PC-9 (cell line): ENCODE measurements around the gene PFDN4. TPM values are rescaled to one million over a fixed set of nuclear protein-coding genes. Genes with fewer than 3 reads are reported as not detected.
A peak's percentile ranks its signal among the peaks of the same experiment; 100 is the strongest.

ENCODE experiments used
- BruUV-seq: library from RNA; stranded (reverse); fragments of 400-500 nt; replicated peaks from 2 replicates; lab custom pipeline; 2021; lab: Mats Ljungman, UMichigan
- CTCF ChIA-PET: fragments of 300-600 bp; sonication (Branson Sonifier 250); formaldehyde crosslinking; loops from one replicate; lab custom pipeline; 2022; ENCODE audit warnings: antibody characterized with exemption; lab: Charles Lee
- POLR2A ChIA-PET: fragments of 300-600 bp; sonication (Branson Sonifier 250); formaldehyde crosslinking; loops from one replicate; lab custom pipeline; 2022; ENCODE audit warnings: antibody characterized with exemption; ENCODE audit not compliant: unreplicated experiment; lab: Charles Lee
- DNase-seq, 2 experiments: peaks; one replicate each; pipeline versions ENCODE4 v3.0.0 to v3.0.0-alpha.2; 2015 to 2022; ENCODE audit warnings: mixed read lengths in 1 of 2
- H2AFZ ChIP-seq: fragments of 200-600 bp; sonication (generic); 2 replicates; pipeline ENCODE4 v1.8.1; 2017; ENCODE audit warnings: antibody characterized with exemption
- H3F3A ChIP-seq: fragments of 200-600 bp; sonication (generic); 2 replicates; pipeline ENCODE4 v1.8.1; 2017; ENCODE audit warnings: antibody characterized with exemption, mild to moderate bottlenecking, low read depth; ENCODE audit not compliant: insufficient read depth
- H3K27ac ChIP-seq: fragments of 200-600 bp; sonication (generic); 2 replicates; pipeline ENCODE4 v1.6.1; 2016; ENCODE audit warnings: mixed run types
- H3K27me3 ChIP-seq: fragments of 200-600 bp; sonication (generic); 2 replicates; pipeline ENCODE4 v1.6.1; 2016; ENCODE audit warnings: low read depth, mixed run types; ENCODE audit not compliant: insufficient read depth
- H3K36me3 ChIP-seq: fragments of 200-600 bp; sonication (generic); 2 replicates; pipeline ENCODE4 v1.6.1; 2016; ENCODE audit warnings: low read depth, mixed run types
- H3K4me1 ChIP-seq: fragments of 200-600 bp; sonication (generic); replicated peaks from 2 replicates; pipeline ENCODE4 v1.6.1; 2016; ENCODE audit warnings: mixed run types; ENCODE audit not compliant: insufficient read depth
- H3K4me2 ChIP-seq: fragments of 200-600 bp; sonication (generic); 2 replicates; pipeline ENCODE4 v1.6.1; 2017; ENCODE audit warnings: mixed run types
- H3K4me3 ChIP-seq: fragments of 200-600 bp; sonication (generic); 2 replicates; pipeline ENCODE4 v1.6.1; 2016; ENCODE audit warnings: mixed run types
- H3K79me2 ChIP-seq: fragments of 200-600 bp; sonication (generic); 2 replicates; pipeline ENCODE4 v1.6.1; 2017; ENCODE audit warnings: low read depth, mixed run types
- H3K9me2 ChIP-seq: fragments of 200-600 bp; sonication (generic); 2 replicates; pipeline ENCODE4 v1.8.1; 2017; ENCODE audit warnings: mild to moderate bottlenecking; ENCODE audit not compliant: insufficient read depth
- H3K9me3 ChIP-seq: fragments of 200-600 bp; sonication (generic); 2 replicates; pipeline ENCODE4 v1.8.1; 2016; ENCODE audit warnings: low read depth; ENCODE audit not compliant: insufficient read depth
- H4K20me1 ChIP-seq: fragments of 200-600 bp; sonication (generic); 2 replicates; pipeline ENCODE4 v1.8.1; 2017; ENCODE audit not compliant: insufficient read depth
- EZH2 ChIP-seq: fragments of 200-600 bp; sonication (generic); IDR thresholded peaks from 2 replicates; pipeline ENCODE4 v1.8.0; 2017; ENCODE audit warnings: antibody characterized with exemption, low read depth
- intact Hi-C: fragments of 100-400 bp; cut with micrococcal nuclease; formaldehyde crosslinking; loops from one replicate; pipeline ENCODE4 v1.10.0; 2022; ENCODE audit not compliant: unreplicated experiment
- total RNA-seq: library from RNA; stranded (reverse); gene quantifications from 2 replicates; pipeline ENCODE4 v1.2.3, GENCODE V29; 2021
- TF ChIP-seq, protein P1 (sequence below): fragments of 200-600 bp; sonication (generic); conservative IDR thresholded peaks from 2 replicates; pipeline ENCODE4 v1.6.1; 2017; ENCODE audit warnings: mixed run types, antibody characterized with exemption, mild to moderate bottlenecking, moderate library complexity

Gene PFDN4
- total RNA-seq, 1 experiment from 2014 or later: 49.5 TPM

DNA sequence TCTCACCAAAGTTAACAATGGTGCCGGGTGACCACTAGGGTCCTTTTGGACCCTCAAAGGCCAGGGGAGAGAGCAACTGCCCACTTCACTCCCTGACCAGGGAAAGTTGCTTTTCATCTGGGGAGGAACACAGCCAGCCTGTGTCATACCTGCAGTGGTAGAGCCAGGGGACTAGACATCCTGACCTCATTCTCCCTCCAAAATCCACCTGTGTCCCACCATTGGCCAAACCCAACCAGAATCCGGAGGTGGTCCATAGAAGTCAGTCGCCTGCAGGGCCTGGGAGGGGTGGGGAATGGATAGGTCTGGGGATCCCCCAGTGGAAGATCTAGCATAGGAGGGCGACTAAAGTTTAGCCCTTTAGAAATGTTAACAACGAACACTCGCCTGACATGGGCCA lies 12.8 kb downstream of the PFDN4 start:
- POLR2A ChIA-PET: no interaction called here
- Histone ChIP-seq H3K9me2 (0 out of 2 replicates have a peak, but pooled peaks cover under 1% of the 10 kb centered on the region), H3K4me2 (no peak overlapping the region), H3K36me3 (peaks cover 7% of the 10 kb centered on the region; the same call in 1 of the 2 replicates), H4K20me1 (no peaks in the 10 kb centered on the region), H2AFZ (no peak overlapping the region), H3K4me3 (no peak overlapping the region), H3K27ac (no peak overlapping the region), H3K79me2 (no peaks in the 10 kb centered on the region), H3K27me3 (no peaks in the 10 kb centered on the region), H3K4me1 (peaks cover 9% of the 10 kb centered on the region), H3F3A (peaks cover 20% of the 10 kb centered on the region), H3K9me3 (no peaks in the 10 kb centered on the region)
- no peak for TF ChIP-seq EZH2
- TF ChIP-seq, protein P1, sequence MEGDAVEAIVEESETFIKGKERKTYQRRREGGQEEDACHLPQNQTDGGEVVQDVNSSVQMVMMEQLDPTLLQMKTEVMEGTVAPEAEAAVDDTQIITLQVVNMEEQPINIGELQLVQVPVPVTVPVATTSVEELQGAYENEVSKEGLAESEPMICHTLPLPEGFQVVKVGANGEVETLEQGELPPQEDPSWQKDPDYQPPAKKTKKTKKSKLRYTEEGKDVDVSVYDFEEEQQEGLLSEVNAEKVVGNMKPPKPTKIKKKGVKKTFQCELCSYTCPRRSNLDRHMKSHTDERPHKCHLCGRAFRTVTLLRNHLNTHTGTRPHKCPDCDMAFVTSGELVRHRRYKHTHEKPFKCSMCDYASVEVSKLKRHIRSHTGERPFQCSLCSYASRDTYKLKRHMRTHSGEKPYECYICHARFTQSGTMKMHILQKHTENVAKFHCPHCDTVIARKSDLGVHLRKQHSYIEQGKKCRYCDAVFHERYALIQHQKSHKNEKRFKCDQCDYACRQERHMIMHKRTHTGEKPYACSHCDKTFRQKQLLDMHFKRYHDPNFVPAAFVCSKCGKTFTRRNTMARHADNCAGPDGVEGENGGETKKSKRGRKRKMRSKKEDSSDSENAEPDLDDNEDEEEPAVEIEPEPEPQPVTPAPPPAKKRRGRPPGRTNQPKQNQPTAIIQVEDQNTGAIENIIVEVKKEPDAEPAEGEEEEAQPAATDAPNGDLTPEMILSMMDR: no peak
- no TSS peak for BruUV-seq
- CTCF ChIA-PET: no interaction called here
- intact Hi-C loops: loop anchor here (1.0 to 10.0 kb wide), 3 partner anchors 164 to 426 kb away; partner anchors contain the start of gene DOK5
- DNase-seq: no peak

DNA sequence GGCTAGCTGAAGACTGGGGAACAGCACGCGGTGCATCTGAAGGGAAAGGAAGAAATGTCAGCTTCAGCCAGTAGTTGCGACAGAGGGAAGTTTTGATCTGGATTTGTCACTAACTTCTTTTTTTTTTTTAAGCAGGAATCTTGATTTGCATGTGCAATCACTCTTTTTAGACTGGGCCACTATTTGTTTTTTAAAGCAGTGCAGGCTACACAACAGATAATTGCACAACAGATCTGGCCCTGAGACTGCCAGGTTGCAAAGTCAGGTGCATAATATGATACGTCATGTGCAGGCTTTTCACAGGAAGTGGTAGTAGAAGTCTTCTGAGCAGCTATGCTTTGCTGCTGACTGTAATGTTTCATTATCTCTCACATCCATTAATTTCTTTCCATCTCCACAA lies 13.5 kb downstream of the PFDN4 start:
- no TSS peak for BruUV-seq

DNA sequence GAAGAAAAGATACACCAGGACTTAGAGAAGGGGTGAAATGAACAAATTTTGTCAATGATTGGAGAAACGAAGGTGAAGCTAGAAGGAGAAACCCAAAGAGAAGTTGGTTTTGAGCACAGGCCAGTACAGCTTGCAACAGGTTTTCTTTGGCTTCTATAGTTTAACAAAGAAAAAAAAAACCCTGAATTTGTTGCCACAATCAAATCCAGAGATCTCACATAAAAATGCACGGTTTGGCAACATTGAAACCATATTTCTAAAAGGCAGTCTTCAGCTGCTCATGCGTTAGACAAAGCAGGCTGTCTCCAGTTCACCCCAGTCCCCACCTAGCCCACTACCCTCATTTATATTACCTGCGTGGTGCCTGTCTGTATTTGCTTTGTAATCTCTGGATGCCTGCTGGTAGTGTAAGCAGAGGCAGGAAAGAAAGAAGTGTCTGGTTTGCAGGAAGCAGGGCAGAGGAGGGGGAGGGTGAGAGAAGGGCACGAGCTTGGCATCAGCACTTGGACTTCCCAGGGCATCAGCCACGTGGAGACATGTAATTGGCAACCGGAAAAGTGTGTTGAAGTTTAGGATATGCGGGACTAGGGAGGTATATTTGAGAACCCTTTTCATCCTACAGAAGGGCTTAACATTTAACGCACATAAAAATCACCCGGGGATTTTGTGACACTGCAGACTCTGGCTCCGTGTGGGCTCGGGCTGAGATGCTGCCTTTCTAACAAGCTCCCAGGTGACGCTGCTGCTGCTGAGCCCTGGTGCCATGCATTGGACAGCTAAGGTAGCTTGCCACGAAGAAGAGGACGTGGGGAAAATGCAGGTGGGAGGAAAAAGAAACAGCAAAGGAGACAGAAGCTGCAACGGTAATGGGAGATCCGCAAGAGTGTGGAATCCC lies 14.4 kb downstream of the PFDN4 start:
- Histone ChIP-seq H3K4me3 (no peak overlapping the region), H2AFZ (no peak overlapping the region), H3F3A (peaks cover 20% of the 10 kb centered on the region), H3K79me2 (no peaks in the 10 kb centered on the region), H3K4me2 (no peak overlapping the region), H3K27ac (no peak overlapping the region), H3K36me3 (0 out of 2 replicates have a peak, but pooled peaks cover 2% of the 10 kb centered on the region), H3K9me2 (0 out of 2 replicates have a peak, but pooled peaks cover 3% of the 10 kb centered on the region), H4K20me1 (no peaks in the 10 kb centered on the region), H3K27me3 (no peaks in the 10 kb centered on the region), H3K9me3 (no peaks in the 10 kb centered on the region), H3K4me1 (peaks cover 9% of the 10 kb centered on the region)
- POLR2A ChIA-PET: interaction anchor here (0.6 kb wide), 1 partner anchor 24 kb away, joined by 3 read pairs; no protein-coding TSS in a partner anchor
- DNase-seq: peak in 1 of 2 experiments; percentile 31
- BruUV-seq: no TSS peak
- intact Hi-C loops: loop anchor here (10.0 kb wide), 2 partner anchors 163 to 253 kb away; partner anchors contain the start of gene DOK5
- TF ChIP-seq, protein P1: no peak
- TF ChIP-seq EZH2: no peak
- CTCF ChIA-PET: no interaction called here

More for the DNA sequence above, 13.5 kb downstream of the PFDN4 start:
- H3K79me2 ChIP-seq: no peaks in the 10 kb centered on the region
- H4K20me1 ChIP-seq: no peaks in the 10 kb centered on the region
- H3K36me3 ChIP-seq: 0 out of 2 replicates have a peak, but pooled peaks cover 3% of the 10 kb centered on the region
- peaks cover 9% of the 10 kb centered on the region for H3K4me1 ChIP-seq
- CTCF ChIA-PET: no interaction called here
- H3K9me2 ChIP-seq: 0 out of 2 replicates have a peak, but pooled peaks cover 3% of the 10 kb centered on the region
- H3K4me2 ChIP-seq: no peak overlapping the region
- intact Hi-C loops: loop anchor here (10.0 kb wide), 2 partner anchors 163 to 253 kb away; partner anchors contain the start of gene DOK5
- no peak overlapping the region for H3K27ac ChIP-seq
- H3K9me3 ChIP-seq: no peaks in the 10 kb centered on the region
- TF ChIP-seq EZH2: no peak
- TF ChIP-seq, protein P1: no peak
- DNase-seq: peak in 1 of 2 experiments; percentile 64
- no peaks in the 10 kb centered on the region for H3K27me3 ChIP-seq
- no peak overlapping the region for H2AFZ ChIP-seq
- peaks cover 20% of the 10 kb centered on the region for H3F3A ChIP-seq
- no peak overlapping the region for H3K4me3 ChIP-seq
- POLR2A ChIA-PET: no interaction called here
